MM.1S (cell line): ENCODE data around the gene ST3GAL4.

Experiments
- CTCF ChIP-seq: fragments of 300-600 bp; sonication (generic); IDR thresholded peaks from 2 replicates; pipeline ENCODE4 v1.5.1; 2016; ENCODE audit warnings: antibody characterized with exemption, low read length, mixed read lengths
- EZH2 ChIP-seq: fragments of 300-600 bp; sonication (generic); optimal IDR thresholded peaks from 2 replicates; pipeline ENCODE3; 2017; ENCODE audit warnings: low read depth, mild to moderate bottlenecking, antibody characterized with exemption, low read length, mixed read lengths

DNA sequence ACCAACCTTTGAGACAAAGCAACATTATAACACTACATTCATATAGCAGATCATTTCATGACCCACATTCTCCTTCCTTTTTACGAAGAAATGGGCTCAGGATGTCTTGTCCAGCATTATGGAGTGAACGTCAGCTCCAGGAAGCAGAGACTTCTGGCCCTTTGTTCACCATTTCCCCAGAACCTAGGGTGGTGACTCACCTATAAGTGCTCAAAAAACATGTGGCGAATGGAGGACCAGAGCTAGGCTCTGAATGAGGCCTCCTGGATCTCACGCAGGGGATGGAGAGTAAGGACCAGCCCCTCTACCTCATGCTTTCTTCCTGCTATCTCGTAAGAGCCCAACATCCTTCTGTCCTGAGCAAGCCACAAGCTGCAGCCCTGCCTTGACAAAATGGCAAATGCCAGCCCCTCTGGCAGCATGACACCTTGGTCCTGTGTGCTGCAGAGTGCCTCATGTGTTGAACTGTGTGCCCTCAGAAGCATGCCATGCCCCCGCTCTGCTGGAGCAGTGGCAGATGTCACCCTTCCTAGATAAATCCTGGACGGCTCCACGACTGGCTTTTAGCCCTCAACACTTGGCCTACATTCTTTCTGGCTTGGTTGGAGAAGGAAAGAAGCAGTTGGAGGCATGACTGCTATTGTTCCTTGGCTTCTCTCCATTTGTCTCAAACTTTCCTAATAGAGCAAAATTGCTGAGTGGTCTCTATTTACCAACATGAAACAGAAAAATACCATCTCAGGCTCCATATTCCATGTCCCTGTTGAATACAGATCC lies 6.5 kb upstream of the ST3GAL4 start:
- TF ChIP-seq CTCF, result no peak
- no peak for TF ChIP-seq EZH2
